Osteoblast (primary cell): ENCODE measurements around the gene ZNF12. TPM values are rescaled to one million over a fixed set of nuclear protein-coding genes. Genes with fewer than 3 reads are reported as not detected.

Experiments
- DNase-seq: peaks from one replicate; pipeline ENCODE4 v3.0.0; 2011; ENCODE audit warnings: low spot score, mixed read lengths; ENCODE audit not compliant: insufficient read length; ENCODE audit errors: missing footprints
- H2AFZ ChIP-seq: 2 replicates; pipeline ENCODE4 v1.6.0; 2011; ENCODE audit warnings: mild to moderate bottlenecking, low read length
- H3K27ac ChIP-seq: 2 replicates; pipeline ENCODE4 v1.5.1; 2011; ENCODE audit warnings: mild to moderate bottlenecking, low read depth, low read length, moderate library complexity
- H3K27me3 ChIP-seq: 2 replicates; pipeline ENCODE4 v1.6.0; 2012; ENCODE audit warnings: mild to moderate bottlenecking, control low read depth, inconsistent platforms, low read length, moderate library complexity; ENCODE audit not compliant: insufficient read depth
- H3K36me3 ChIP-seq: 2 replicates; pipeline ENCODE4 v1.5.1; 2011; ENCODE audit warnings: mild to moderate bottlenecking, low read length, control low read depth, moderate library complexity; ENCODE audit not compliant: insufficient read depth
- H3K4me1 ChIP-seq: 2 replicates; pipeline ENCODE4 v1.5.1; 2011; ENCODE audit warnings: mild to moderate bottlenecking, low read length, control low read depth, moderate library complexity; ENCODE audit not compliant: insufficient read depth
- H3K4me2 ChIP-seq: 2 replicates; pipeline ENCODE4 v1.6.0; 2011; ENCODE audit warnings: mild to moderate bottlenecking, low read length; ENCODE audit not compliant: insufficient read depth
- H3K4me3 ChIP-seq: fragments of 200-600 bp; sonication (generic); 3 replicates; pipeline ENCODE4 v1.5.1; 2012; ENCODE audit warnings: mild to moderate bottlenecking, low read length, inconsistent platforms; ENCODE audit not compliant: insufficient read depth
- H3K79me2 ChIP-seq: 2 replicates; pipeline ENCODE4 v1.6.0; 2012; ENCODE audit warnings: mild to moderate bottlenecking, low read length, control low read depth, inconsistent platforms; ENCODE audit not compliant: insufficient read depth
- H3K9me3 ChIP-seq: 2 replicates; pipeline ENCODE4 v1.5.1; 2011; ENCODE audit warnings: low read depth, low read length, control low read depth
- H4K20me1 ChIP-seq: 2 replicates; pipeline ENCODE4 v1.6.0; 2012; ENCODE audit warnings: mild to moderate bottlenecking, low read length, control low read depth; ENCODE audit not compliant: insufficient read depth
- total RNA-seq: library from RNA; depleted of rRNA; stranded (reverse); fragments of >200 nt; gene quantifications from 2 replicates; pipeline ENCODE4 v1.2.3, GENCODE V29; 2012
- TF ChIP-seq, protein P1 (sequence below): IDR thresholded peaks from 2 replicates; pipeline ENCODE4 v1.5.1; 2011; ENCODE audit warnings: mild to moderate bottlenecking, low read depth, low read length, moderate library complexity; ENCODE audit errors: extremely low read depth

The ZNF12 gene
- total RNA-seq, 1 donor: 22.8 TPM

DNA sequence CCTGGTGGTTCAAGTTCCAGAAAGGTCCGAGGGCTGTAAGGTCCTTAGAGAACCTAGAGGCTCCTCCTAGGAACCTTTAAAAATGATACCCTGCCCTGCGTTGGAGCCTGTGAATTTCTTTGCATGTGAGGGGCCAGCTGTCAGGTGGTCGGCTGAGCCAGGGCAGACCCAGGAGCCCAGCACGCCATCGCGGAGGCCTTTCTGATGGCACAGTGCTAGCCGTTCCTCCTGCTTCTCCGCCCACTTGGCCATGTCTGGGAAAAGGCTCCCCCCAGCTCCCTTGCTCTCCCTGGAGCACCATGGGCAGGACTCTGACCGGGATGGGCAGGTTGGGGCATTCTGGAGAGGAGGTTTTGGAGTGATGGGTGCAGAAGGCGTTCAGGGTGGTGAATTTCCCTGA is 62.0 kb downstream of the ZNF12 start:
- H4K20me1 ChIP-seq: peaks cover 36% of the 10 kb centered on the region
- H2AFZ ChIP-seq: no peak overlapping the region
- H3K79me2 ChIP-seq: peaks cover 21% of the 10 kb centered on the region
- TF ChIP-seq, protein P1, sequence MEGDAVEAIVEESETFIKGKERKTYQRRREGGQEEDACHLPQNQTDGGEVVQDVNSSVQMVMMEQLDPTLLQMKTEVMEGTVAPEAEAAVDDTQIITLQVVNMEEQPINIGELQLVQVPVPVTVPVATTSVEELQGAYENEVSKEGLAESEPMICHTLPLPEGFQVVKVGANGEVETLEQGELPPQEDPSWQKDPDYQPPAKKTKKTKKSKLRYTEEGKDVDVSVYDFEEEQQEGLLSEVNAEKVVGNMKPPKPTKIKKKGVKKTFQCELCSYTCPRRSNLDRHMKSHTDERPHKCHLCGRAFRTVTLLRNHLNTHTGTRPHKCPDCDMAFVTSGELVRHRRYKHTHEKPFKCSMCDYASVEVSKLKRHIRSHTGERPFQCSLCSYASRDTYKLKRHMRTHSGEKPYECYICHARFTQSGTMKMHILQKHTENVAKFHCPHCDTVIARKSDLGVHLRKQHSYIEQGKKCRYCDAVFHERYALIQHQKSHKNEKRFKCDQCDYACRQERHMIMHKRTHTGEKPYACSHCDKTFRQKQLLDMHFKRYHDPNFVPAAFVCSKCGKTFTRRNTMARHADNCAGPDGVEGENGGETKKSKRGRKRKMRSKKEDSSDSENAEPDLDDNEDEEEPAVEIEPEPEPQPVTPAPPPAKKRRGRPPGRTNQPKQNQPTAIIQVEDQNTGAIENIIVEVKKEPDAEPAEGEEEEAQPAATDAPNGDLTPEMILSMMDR: no peak
- no peaks in the 10 kb centered on the region for H3K27me3 ChIP-seq
- DNase-seq: no peak
- H3K9me3 ChIP-seq: no peaks in the 10 kb centered on the region
- H3K27ac ChIP-seq: no peak overlapping the region
- peaks cover 31% of the 10 kb centered on the region for H3K36me3 ChIP-seq
- H3K4me3 ChIP-seq: no peak overlapping the region
- no peak overlapping the region for H3K4me2 ChIP-seq
- no peaks in the 10 kb centered on the region for H3K4me1 ChIP-seq

DNA sequence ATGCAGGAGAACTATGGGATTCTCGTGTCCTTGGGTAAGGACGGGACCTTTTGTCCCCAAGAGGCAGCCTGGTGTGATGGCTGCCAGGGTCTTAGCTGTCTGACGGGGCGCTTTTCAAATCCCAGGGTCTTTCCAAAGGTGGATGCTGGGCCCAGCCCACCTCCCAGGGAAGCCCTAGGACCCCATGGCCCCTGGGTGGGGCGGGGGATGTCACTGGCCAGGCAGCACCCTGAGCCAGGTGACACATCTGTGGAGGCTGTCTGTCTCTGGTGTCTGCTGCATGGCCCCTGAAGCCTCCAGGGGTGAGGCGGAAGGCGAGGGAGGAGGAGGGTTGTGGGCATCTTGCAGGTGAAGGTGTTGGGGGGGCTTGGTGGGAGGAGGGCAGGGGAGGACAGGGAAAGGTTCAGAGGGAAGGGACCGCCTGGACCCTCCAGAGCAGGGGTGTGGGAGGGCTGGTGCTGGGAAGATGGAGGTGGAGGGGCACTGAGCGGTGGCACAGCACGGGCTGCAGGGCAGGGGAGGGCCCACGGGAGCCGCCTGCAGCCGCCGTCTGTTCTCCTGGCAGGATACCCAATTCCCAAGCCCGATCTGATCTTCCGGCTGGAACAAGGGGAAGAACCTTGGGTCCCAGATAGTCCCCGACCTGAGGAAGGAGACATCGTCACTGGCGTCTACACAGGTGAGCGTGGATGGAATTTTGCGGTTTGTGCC is 62.7 kb downstream of the ZNF12 start:
- Histone ChIP-seq H3K4me2 (no peak overlapping the region), H3K36me3 (peaks cover 31% of the 10 kb centered on the region), H3K27me3 (no peaks in the 10 kb centered on the region), H2AFZ (no peak overlapping the region), H3K27ac (no peak overlapping the region), H3K9me3 (no peaks in the 10 kb centered on the region), H3K79me2 (peaks cover 27% of the 10 kb centered on the region), H3K4me3 (no peak overlapping the region), H3K4me1 (no peaks in the 10 kb centered on the region), H4K20me1 (peaks cover 36% of the 10 kb centered on the region)
- no peak for DNase-seq
- TF ChIP-seq, protein P1: no peak

DNA sequence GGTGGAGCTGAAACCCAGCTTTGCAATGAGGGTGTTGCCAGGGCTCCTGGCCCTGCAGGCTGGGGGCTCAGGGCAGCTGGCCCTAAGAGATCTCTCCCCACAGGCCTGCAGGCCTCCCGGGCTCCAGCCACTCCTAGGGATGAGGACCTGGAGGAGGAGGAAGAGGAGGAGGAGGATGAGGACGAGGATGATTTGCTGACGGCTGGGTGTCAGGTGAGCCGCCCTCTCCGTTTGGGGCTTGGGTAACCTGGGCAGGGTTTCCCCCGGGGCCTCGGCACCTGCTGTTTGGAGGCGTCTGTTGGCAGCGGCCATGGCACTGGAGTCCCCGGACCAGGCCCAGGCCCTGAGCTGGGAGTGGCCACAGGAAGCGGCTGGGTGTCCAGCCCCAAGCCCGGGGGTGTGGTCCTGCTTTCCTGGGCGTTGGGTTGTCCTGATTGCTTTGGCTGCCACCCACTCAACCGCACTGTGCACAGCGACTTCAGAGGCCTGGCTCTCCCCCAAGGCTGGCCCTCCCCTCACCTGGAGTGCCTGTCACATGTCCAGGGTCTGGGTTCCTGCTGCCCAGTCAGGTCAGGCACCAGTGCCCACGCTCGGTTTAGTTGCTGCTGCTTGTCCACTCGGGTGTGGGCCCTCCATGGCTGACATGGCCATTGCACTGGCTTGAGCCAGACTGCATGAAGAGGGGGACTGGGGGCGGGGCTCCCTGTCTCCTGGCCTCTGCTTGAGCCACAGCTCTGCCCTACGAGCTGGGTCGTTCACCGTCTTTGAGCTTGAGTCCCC is 63.7 kb downstream of the ZNF12 start:
- Histone ChIP-seq H3K4me2 (no peak overlapping the region), H4K20me1 (peaks cover 25% of the 10 kb centered on the region), H2AFZ (no peak overlapping the region), H3K36me3 (peaks cover 28% of the 10 kb centered on the region), H3K27ac (no peak overlapping the region), H3K27me3 (no peaks in the 10 kb centered on the region), H3K4me1 (no peaks in the 10 kb centered on the region), H3K9me3 (no peaks in the 10 kb centered on the region), H3K79me2 (peaks cover 37% of the 10 kb centered on the region), H3K4me3 (no peak overlapping the region)
- no peak for DNase-seq
- TF ChIP-seq, protein P1: no peak

DNA sequence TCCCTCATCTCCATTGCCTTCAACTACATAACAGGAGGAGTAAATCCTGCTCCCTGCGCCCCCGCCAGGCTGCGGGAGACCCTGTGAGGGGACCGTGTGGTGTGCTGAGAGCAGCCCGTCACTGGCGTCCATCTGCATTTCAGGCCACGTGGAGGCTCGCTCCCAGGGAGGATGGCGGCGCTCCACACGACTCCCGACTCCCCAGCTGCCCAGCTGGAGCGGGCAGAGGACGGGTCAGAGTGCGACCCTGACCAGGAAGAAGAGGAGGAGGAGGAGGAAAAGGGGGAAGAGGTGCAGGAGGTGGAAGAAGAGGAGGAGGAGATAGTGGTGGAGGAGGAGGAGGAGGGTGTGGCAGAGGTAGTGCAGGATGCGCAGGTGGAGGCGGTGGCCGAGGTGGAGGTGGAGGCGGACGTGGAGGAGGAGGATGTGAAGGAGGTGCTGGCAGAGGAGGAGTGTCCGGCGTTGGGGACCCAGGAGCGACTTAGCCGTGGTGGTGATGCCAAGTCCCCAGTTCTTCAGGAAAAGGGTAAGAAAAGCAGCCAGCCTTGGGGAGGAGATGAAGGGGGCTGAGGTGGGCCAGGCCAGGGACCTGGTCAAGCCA is 64.4 kb downstream of the ZNF12 start:
- H3K4me2 ChIP-seq: no peak overlapping the region
- peaks cover 26% of the 10 kb centered on the region for H4K20me1 ChIP-seq
- no peak overlapping the region for H3K27ac ChIP-seq
- peaks cover 40% of the 10 kb centered on the region for H3K79me2 ChIP-seq
- H3K4me3 ChIP-seq: no peak overlapping the region
- TF ChIP-seq, protein P1: no peak
- H3K4me1 ChIP-seq: no peaks in the 10 kb centered on the region
- H3K27me3 ChIP-seq: no peaks in the 10 kb centered on the region
- peaks cover 26% of the 10 kb centered on the region for H3K36me3 ChIP-seq
- no peak overlapping the region for H2AFZ ChIP-seq
- no peak for DNase-seq
- no peaks in the 10 kb centered on the region for H3K9me3 ChIP-seq
